SK-N-SH treated with all-trans-retinoic acid at 6 μM for 48 hours (cell line): ENCODE results near the gene SNCB.

Source experiments
- ATAC-seq: fragments of 200-7000 bp; cut with Tn5 transposase; 3 replicates; pipeline ENCODE4 v1.9.1; 2020; ENCODE audit warnings: mild to moderate bottlenecking, moderate library complexity
- BACH2 ChIP-seq: fragments of 250-450 bp; sonication (Bioruptor Pico); IDR thresholded peaks from 2 replicates; pipeline ENCODE4 v1.9.0; 2021; ENCODE audit warnings: mild to moderate bottlenecking, borderline replicate concordance
- CREB5 ChIP-seq: fragments of 250-450 bp; sonication (Bioruptor Pico); IDR thresholded peaks from 2 replicates; pipeline ENCODE4 v1.5.1; 2020; ENCODE audit warnings: low read depth, mild to moderate bottlenecking, moderate library complexity
- CSDC2 ChIP-seq: fragments of 250-450 bp; sonication (Bioruptor Pico); IDR thresholded peaks from 2 replicates; pipeline ENCODE4 v1.5.0; 2020; ENCODE audit warnings: mild to moderate bottlenecking, moderate library complexity
- CSRNP3 ChIP-seq: fragments of 250-450 bp; sonication (Bioruptor Pico); IDR thresholded peaks from 2 replicates; pipeline ENCODE4 v1.5.1; 2021; ENCODE audit warnings: mild to moderate bottlenecking, moderate library complexity
- ESRRG ChIP-seq: fragments of 250-450 bp; sonication (Bioruptor Pico); IDR thresholded peaks from 2 replicates; pipeline ENCODE4 v1.6.1; 2021; ENCODE audit warnings: mild to moderate bottlenecking
- GLIS3 ChIP-seq: fragments of 250-450 bp; sonication (Bioruptor Pico); IDR thresholded peaks from 2 replicates; pipeline ENCODE4 v1.5.0; 2020; ENCODE audit warnings: mild to moderate bottlenecking, moderate library complexity
- ISL1 ChIP-seq: fragments of 250-450 bp; sonication (Bioruptor Pico); IDR thresholded peaks from 2 replicates; pipeline ENCODE4 v2.1.2; 2022; ENCODE audit warnings: mild to moderate bottlenecking, moderate library complexity
- OSR1 ChIP-seq: fragments of 250-450 bp; sonication (Bioruptor Pico); IDR thresholded peaks from 2 replicates; pipeline ENCODE4 v1.8.0; 2022; ENCODE audit warnings: moderate library complexity, mild to moderate bottlenecking, inconsistent platforms
- PATZ1 ChIP-seq: fragments of 250-450 bp; sonication (Bioruptor Pico); IDR thresholded peaks from 2 replicates; pipeline ENCODE4 v1.8.0; 2020; ENCODE audit warnings: mild to moderate bottlenecking, moderate library complexity, borderline replicate concordance
- POU6F1 ChIP-seq: fragments of 250-450 bp; sonication (Bioruptor Pico); IDR thresholded peaks from 2 replicates; pipeline ENCODE4 v1.8.0; 2021; ENCODE audit warnings: low read depth, mild to moderate bottlenecking, moderate library complexity, borderline replicate concordance
- RARB ChIP-seq: fragments of 250-450 bp; sonication (Bioruptor Pico); IDR thresholded peaks from 2 replicates; pipeline ENCODE4 v1.8.0; 2021; ENCODE audit warnings: mild to moderate bottlenecking, moderate library complexity
- SNAI2 ChIP-seq: fragments of 250-450 bp; sonication (Bioruptor Pico); IDR thresholded peaks from 2 replicates; pipeline ENCODE4 v1.5.0; 2020; ENCODE audit warnings: mild to moderate bottlenecking, moderate library complexity
- TCF4 ChIP-seq: fragments of 250-450 bp; sonication (Bioruptor Pico); IDR thresholded peaks from 2 replicates; pipeline ENCODE4 v1.8.0; 2021; ENCODE audit warnings: mild to moderate bottlenecking, moderate library complexity, borderline replicate concordance
- TSHZ2 ChIP-seq: fragments of 250-450 bp; sonication (Bioruptor Pico); IDR thresholded peaks from 2 replicates; pipeline ENCODE4 v1.5.0; 2020; ENCODE audit warnings: mild to moderate bottlenecking, moderate library complexity
- ZC3H10 ChIP-seq: fragments of 250-450 bp; sonication (Bioruptor Pico); IDR thresholded peaks from 2 replicates; pipeline ENCODE4 v1.5.1; 2021; ENCODE audit warnings: mild to moderate bottlenecking, moderate library complexity
- ZFP3 ChIP-seq: fragments of 250-450 bp; sonication (Bioruptor Pico); IDR thresholded peaks from 2 replicates; pipeline ENCODE4 v1.5.0; 2020; ENCODE audit warnings: mild to moderate bottlenecking, moderate library complexity
- ZFP30 ChIP-seq: fragments of 450-650 bp; formaldehyde crosslinking; IDR thresholded peaks from 2 replicates; pipeline ENCODE4 v1.5.0; 2022; ENCODE audit warnings: mild to moderate bottlenecking, moderate library complexity
- ZNF565 ChIP-seq: fragments of 450-650 bp; formaldehyde crosslinking; conservative IDR thresholded peaks from 2 replicates; pipeline ENCODE4 v1.5.0; 2020; ENCODE audit warnings: low read depth, mild to moderate bottlenecking, moderate library complexity
- ZNF8 ChIP-seq: fragments of 450-650 bp; formaldehyde crosslinking; IDR thresholded peaks from 2 replicates; pipeline ENCODE4 v1.5.0; 2020; ENCODE audit warnings: mild to moderate bottlenecking, moderate library complexity

Gene SNCB

GRCh38 chr5:176638437-176638836 is 8.1 kb upstream of the SNCB start (continued):
- TF ChIP-seq PATZ1 (CRISPR knock-in tag) (no peak), CREB5 (CRISPR knock-in tag) (no peak), CSRNP3 (no peak), RARB (CRISPR knock-in tag) (no peak), ZFP30 (no peak)

- no peak for ATAC-seq
- TF ChIP-seq TCF4 (CRISPR knock-in tag), result no peak
- no peak for TF ChIP-seq ZNF8 (CRISPR knock-in tag)
- no peak for TF ChIP-seq BACH2 (CRISPR knock-in tag)
- TF ChIP-seq TSHZ2, result no peak
- no peak for TF ChIP-seq SNAI2 (CRISPR knock-in tag)
- no peak for TF ChIP-seq RARB (CRISPR knock-in tag)
- no peak for TF ChIP-seq ZFP3 (CRISPR knock-in tag)
- no peak for TF ChIP-seq ISL1 (CRISPR knock-in tag)
- no peak for TF ChIP-seq POU6F1
- TF ChIP-seq ZC3H10 (CRISPR knock-in tag), result no peak
Observed at GRCh38 chr5:176637556-176637955, 7.2 kb upstream of the SNCB start.

GRCh38 chr5:176636426-176636825 is 6.1 kb upstream of the SNCB start:
- no peak; the same call in 2 of the 3 replicates for ATAC-seq
- no peak for TF ChIP-seq TCF4 (CRISPR knock-in tag)
- TF ChIP-seq PATZ1 (CRISPR knock-in tag), result no peak
- no peak for TF ChIP-seq TSHZ2
- no peak for TF ChIP-seq ZNF565 (CRISPR knock-in tag)
- no peak for TF ChIP-seq OSR1 (CRISPR knock-in tag)
- no peak for TF ChIP-seq BACH2 (CRISPR knock-in tag)
- no peak for TF ChIP-seq CSDC2 (CRISPR knock-in tag)
- TF ChIP-seq ZNF8 (CRISPR knock-in tag), result no peak
- no peak for TF ChIP-seq POU6F1
- TF ChIP-seq ESRRG (CRISPR knock-in tag), result no peak
- no peak for TF ChIP-seq SNAI2 (CRISPR knock-in tag)
- no peak for TF ChIP-seq ZFP3 (CRISPR knock-in tag)
- no peak for TF ChIP-seq GLIS3 (CRISPR knock-in tag)
- no peak for TF ChIP-seq CREB5 (CRISPR knock-in tag)
- no peak for TF ChIP-seq RARB (CRISPR knock-in tag)
- TF ChIP-seq ZC3H10 (CRISPR knock-in tag), result no peak
